Measurements from ENCODE around the gene TTC21A.

TTC21A gene

DNA sequence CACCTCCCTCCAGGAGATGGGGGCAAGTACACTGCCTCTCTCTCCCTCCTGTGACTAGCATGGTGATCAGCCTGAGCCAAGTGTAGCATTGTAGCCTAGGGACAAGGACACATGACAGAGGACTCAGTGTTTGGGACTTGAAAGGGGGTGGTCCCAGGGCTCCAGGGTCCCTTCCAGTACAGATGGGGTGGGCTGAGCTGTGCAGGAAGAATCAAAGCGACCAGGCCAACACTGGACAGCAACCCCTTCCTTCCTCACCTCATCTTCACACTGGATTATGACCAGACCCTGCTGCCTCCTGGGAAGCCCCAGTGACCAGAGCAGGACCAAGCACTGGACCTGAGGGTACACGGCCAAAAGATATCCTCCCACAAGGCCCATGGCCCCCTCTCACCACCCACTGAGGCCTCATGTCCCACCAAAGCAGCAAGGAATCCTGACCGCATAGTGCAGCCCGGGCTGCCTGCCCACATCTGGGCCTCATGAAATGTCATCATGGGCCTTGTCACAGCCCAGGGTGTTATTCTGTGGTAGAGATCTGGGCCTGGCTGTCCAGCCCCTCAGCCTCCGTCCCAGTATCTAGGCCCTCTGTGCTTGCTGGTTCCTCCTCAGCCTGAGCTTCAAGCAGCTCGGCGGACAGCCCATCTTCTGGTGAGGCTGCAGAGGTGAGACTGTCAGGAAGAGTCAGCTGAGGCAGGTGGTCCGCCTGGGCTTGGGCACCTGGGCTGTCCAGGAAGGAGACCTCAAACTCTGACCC is 9.6 kb upstream of the TTC21A start:
- in situ Hi-C loops (cut with HindIII; ENCODE audit: low sequenced_read_pairs): no loop called here
- no peak overlapping the region for H3K4me3 ChIP-seq (ENCODE audit: low read depth, low read length)
- DNase-seq (ENCODE audit: low read depth, low spot score): no peak
- TF ChIP-seq CTCF (IDR thresholded peaks at IDR 0.05; ENCODE audit: low read depth, low read length): no peak

- in situ Hi-C loops (cut with HindIII; ENCODE audit: low sequenced_read_pairs): no loop called here
- DNase-seq (ENCODE audit: low read depth, low spot score): no peak
- H3K4me3 ChIP-seq (ENCODE audit: low read depth, low read length): no peak overlapping the region
- no peak for TF ChIP-seq CTCF (IDR thresholded peaks at IDR 0.05; ENCODE audit: low read depth, low read length)
Observed at GRCh38 chr3:39098473-39099000, 8.9 kb upstream of the TTC21A start.

- DNase-seq (ENCODE audit: low read depth, low spot score): no peak
- H3K4me3 ChIP-seq (ENCODE audit: low read depth, low read length): no peak overlapping the region
- in situ Hi-C loops (cut with HindIII; ENCODE audit: low sequenced_read_pairs): no loop called here
- TF ChIP-seq CTCF (IDR thresholded peaks at IDR 0.05; ENCODE audit: low read depth, low read length): no peak
Observed at GRCh38 chr3:39099242-39099641, 8.2 kb upstream of the TTC21A start.

GRCh38 chr3:39099738-39100499 is 7.6 kb upstream of the TTC21A start:
- in situ Hi-C loops (cut with HindIII; ENCODE audit: low sequenced_read_pairs): loop anchor here (25.0 kb wide), 1 partner anchor 187 kb away; the partner anchor contains the start of gene CX3CR1
- no peak for TF ChIP-seq CTCF (IDR thresholded peaks at IDR 0.05; ENCODE audit: low read depth, low read length)
- DNase-seq (ENCODE audit: low read depth, low spot score): no peak
- H3K4me3 ChIP-seq (ENCODE audit: low read depth, low read length): no peak overlapping the region

DNA sequence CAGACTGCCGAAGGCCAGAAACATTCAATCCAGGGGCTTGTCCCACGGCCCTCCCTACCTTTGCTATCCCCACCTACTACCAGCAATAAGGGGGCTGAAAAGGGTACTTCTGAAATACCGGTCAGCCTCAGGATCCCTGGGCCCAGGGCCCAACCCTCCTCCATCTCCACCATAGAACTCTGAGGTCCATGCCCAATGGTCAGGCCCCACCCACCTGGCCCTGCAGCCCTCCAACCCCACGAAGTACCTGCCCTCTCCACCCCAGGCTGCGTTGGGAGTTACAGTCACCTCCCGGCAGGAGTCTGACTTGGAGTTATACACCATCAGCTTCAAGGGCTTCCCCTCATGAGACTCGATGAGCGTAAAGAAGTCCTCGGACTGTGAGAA is 7.0 kb upstream of the TTC21A start:
- in situ Hi-C loops (cut with HindIII; ENCODE audit: low sequenced_read_pairs): loop anchor here (25.0 kb wide), 1 partner anchor 187 kb away; the partner anchor contains the start of gene CX3CR1
- no peak for TF ChIP-seq CTCF (IDR thresholded peaks at IDR 0.05; ENCODE audit: low read depth, low read length)

GRCh38 chr3:39101022-39101689 is 6.3 kb upstream of the TTC21A start:
- peak; percentile 76 for TF ChIP-seq CTCF (IDR thresholded peaks at IDR 0.05; ENCODE audit: low read depth, low read length)
- DNase-seq (ENCODE audit: low read depth, low spot score): no peak
- no peak overlapping the region for H3K4me3 ChIP-seq (ENCODE audit: low read depth, low read length)
- in situ Hi-C loops (cut with HindIII; ENCODE audit: low sequenced_read_pairs): loop anchor here (25.0 kb wide), 1 partner anchor 186 kb away; the partner anchor contains the start of gene CX3CR1

More for the DNA sequence above, 7.0 kb upstream of the TTC21A start:
- H3K4me3 ChIP-seq (ENCODE audit: low read depth, low read length): no peak overlapping the region
- DNase-seq (ENCODE audit: low read depth, low spot score): no peak
